WTC11 (cell line): ENCODE data around the gene ARHGEF17.

Experiments used
- CTCF ChIP-seq: fragments of 200-600 bp; IDR thresholded peaks from 2 replicates; pipeline ENCODE4 v1.8.0; 2022; ENCODE audit warnings: antibody characterized with exemption
- FOXP4 ChIP-seq: sonication (generic); formaldehyde crosslinking; IDR thresholded peaks from 2 replicates; pipeline ENCODE4 v1.8.0; 2022; ENCODE audit warnings: mild to moderate bottlenecking, missing genetic modification reagents
- KAT7 ChIP-seq: sonication (generic); formaldehyde crosslinking; IDR thresholded peaks from 2 replicates; pipeline ENCODE4 v1.8.1; 2023; ENCODE audit warnings: missing genetic modification reagents, mild to moderate bottlenecking, borderline replicate concordance
- NR1H2 ChIP-seq: sonication (generic); formaldehyde crosslinking; IDR thresholded peaks from 2 replicates; pipeline ENCODE4 v1.9.0; 2021; ENCODE audit warnings: mild to moderate bottlenecking, moderate library complexity, missing genetic modification reagents
- SP1 ChIP-seq: sonication (generic); formaldehyde crosslinking; conservative IDR thresholded peaks from 2 replicates; pipeline ENCODE4 v1.8.1; 2022; ENCODE audit warnings: missing genetic modification reagents
- ZBTB43 ChIP-seq: sonication (generic); formaldehyde crosslinking; IDR thresholded peaks from 2 replicates; pipeline ENCODE4 v1.8.1; 2023; ENCODE audit warnings: mild to moderate bottlenecking, missing genetic modification reagents
- ZNF671 ChIP-seq: fragments of 250-450 bp; sonication (Bioruptor Pico); IDR thresholded peaks from 2 replicates; pipeline ENCODE4 v1.8.0; 2021; ENCODE audit warnings: mild to moderate bottlenecking
- TF ChIP-seq, protein P1 (sequence below): sonication (generic); formaldehyde crosslinking; IDR thresholded peaks from 2 replicates; pipeline ENCODE4 v1.8.1; 2022; ENCODE audit warnings: low read depth, missing genetic modification reagents, borderline replicate concordance
- TF ChIP-seq, protein P2 (sequence below): sonication (generic); formaldehyde crosslinking; IDR thresholded peaks from 2 replicates; pipeline ENCODE4 v1.8.0; 2022; ENCODE audit warnings: mild to moderate bottlenecking, missing genetic modification reagents
- TF ChIP-seq, protein P3 (sequence below): sonication (generic); formaldehyde crosslinking; IDR thresholded peaks from 2 replicates; pipeline ENCODE4 v1.8.1; 2022; ENCODE audit warnings: mild to moderate bottlenecking, missing genetic modification reagents, moderate library complexity, borderline replicate concordance

GRCh38 chr11:73340164-73340563, 32.1 kb downstream of the ARHGEF17 start:
- TF ChIP-seq ZNF671 (CRISPR knock-in tag) (no peak), KAT7 (CRISPR knock-in tag) (no peak), CTCF (no peak), ZBTB43 (CRISPR knock-in tag) (no peak), FOXP4 (CRISPR knock-in tag) (no peak), SP1 (CRISPR knock-in tag) (no peak), NR1H2 (no peak)
- TF ChIP-seq, protein P1, sequence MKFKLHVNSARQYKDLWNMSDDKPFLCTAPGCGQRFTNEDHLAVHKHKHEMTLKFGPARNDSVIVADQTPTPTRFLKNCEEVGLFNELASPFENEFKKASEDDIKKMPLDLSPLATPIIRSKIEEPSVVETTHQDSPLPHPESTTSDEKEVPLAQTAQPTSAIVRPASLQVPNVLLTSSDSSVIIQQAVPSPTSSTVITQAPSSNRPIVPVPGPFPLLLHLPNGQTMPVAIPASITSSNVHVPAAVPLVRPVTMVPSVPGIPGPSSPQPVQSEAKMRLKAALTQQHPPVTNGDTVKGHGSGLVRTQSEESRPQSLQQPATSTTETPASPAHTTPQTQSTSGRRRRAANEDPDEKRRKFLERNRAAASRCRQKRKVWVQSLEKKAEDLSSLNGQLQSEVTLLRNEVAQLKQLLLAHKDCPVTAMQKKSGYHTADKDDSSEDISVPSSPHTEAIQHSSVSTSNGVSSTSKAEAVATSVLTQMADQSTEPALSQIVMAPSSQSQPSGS (CRISPR knock-in tag), result no peak
- TF ChIP-seq, protein P2, sequence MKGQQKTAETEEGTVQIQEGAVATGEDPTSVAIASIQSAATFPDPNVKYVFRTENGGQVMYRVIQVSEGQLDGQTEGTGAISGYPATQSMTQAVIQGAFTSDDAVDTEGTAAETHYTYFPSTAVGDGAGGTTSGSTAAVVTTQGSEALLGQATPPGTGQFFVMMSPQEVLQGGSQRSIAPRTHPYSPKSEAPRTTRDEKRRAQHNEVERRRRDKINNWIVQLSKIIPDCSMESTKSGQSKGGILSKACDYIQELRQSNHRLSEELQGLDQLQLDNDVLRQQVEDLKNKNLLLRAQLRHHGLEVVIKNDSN (CRISPR knock-in tag), result no peak
- TF ChIP-seq, protein P3, sequence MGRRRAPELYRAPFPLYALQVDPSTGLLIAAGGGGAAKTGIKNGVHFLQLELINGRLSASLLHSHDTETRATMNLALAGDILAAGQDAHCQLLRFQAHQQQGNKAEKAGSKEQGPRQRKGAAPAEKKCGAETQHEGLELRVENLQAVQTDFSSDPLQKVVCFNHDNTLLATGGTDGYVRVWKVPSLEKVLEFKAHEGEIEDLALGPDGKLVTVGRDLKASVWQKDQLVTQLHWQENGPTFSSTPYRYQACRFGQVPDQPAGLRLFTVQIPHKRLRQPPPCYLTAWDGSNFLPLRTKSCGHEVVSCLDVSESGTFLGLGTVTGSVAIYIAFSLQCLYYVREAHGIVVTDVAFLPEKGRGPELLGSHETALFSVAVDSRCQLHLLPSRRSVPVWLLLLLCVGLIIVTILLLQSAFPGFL (CRISPR knock-in tag), result no peak
